K562 (cell line): ENCODE measurements around the gene UBXN11.

Experiments used
- BRCA1 ChIP-seq, 2 experiments: fragments of 450-650 bp in 1 of 2; sonication (generic) in 1 of 2; formaldehyde crosslinking in 1 of 2; IDR thresholded peaks; 2 replicates each; pipeline versions ENCODE4 v1.5.0 to v1.6.1; 2017 to 2020; ENCODE audit warnings: mild to moderate bottlenecking in 1 of 2, missing genetic modification reagents in 1 of 2
- CCAR2 ChIP-seq: fragments of 200-400 bp; formaldehyde crosslinking; IDR thresholded peaks from 2 replicates; pipeline ENCODE4 v1.6.1; 2017; ENCODE audit warnings: mild to moderate bottlenecking, low read depth, low read length
- HDAC2 ChIP-seq: fragments of 450-650 bp; IDR thresholded peaks from 2 replicates; pipeline ENCODE4 v1.6.1; 2016; ENCODE audit warnings: mild to moderate bottlenecking
- PRMT5 ChIP-seq: sonication (generic); formaldehyde crosslinking; IDR thresholded peaks from 2 replicates; pipeline ENCODE4 v1.5.0; 2020; ENCODE audit warnings: missing genetic modification reagents
- RAD21 ChIP-seq, 2 experiments: fragments of 250-450 bp in 1 of 2; fragments of 450-650 bp in 1 of 2; sonication (Bioruptor Pico) in 1 of 2; formaldehyde crosslinking in 1 of 2; IDR thresholded peaks in 1 of 2; conservative IDR thresholded peaks in 1 of 2; 2 replicates each; pipeline versions ENCODE4 v1.4.0 to v1.8.0; 2020 to 2022; ENCODE audit warnings: mild to moderate bottlenecking in 2 of 2, moderate library complexity in 1 of 2
- RBM39 ChIP-seq: fragments of 200-400 bp; formaldehyde crosslinking; optimal IDR thresholded peaks from 2 replicates; pipeline ENCODE3; 2018; ENCODE audit warnings: low read depth, low read length
- RCOR1 ChIP-seq, 2 experiments: IDR thresholded peaks; 2 replicates each; pipeline ENCODE4 v1.6.1; 2012; ENCODE audit warnings: low read depth in 2 of 2, low read length in 2 of 2, borderline replicate concordance in 1 of 2, improper control_type of control experiment in 1 of 2
- TEAD4 ChIP-seq, 2 experiments: sonication (generic) in 1 of 2; formaldehyde crosslinking in 1 of 2; IDR thresholded peaks; 2 replicates each; pipeline versions ENCODE4 v1.6.1 to v1.8.0; 2012 to 2022; ENCODE audit warnings: borderline replicate concordance in 1 of 2, inconsistent platforms in 1 of 2, low read length in 1 of 2, mild to moderate bottlenecking in 1 of 2, missing genetic modification reagents in 1 of 2
- TF ChIP-seq, protein P1 (sequence below), 2 experiments: fragments of 450-650 bp; IDR thresholded peaks; 2 replicates each; pipeline ENCODE4 v1.6.1; 2018; ENCODE audit warnings: mild to moderate bottlenecking in 2 of 2, low read depth in 1 of 2; ENCODE audit not compliant: partially characterized antibody in 2 of 2

DNA sequence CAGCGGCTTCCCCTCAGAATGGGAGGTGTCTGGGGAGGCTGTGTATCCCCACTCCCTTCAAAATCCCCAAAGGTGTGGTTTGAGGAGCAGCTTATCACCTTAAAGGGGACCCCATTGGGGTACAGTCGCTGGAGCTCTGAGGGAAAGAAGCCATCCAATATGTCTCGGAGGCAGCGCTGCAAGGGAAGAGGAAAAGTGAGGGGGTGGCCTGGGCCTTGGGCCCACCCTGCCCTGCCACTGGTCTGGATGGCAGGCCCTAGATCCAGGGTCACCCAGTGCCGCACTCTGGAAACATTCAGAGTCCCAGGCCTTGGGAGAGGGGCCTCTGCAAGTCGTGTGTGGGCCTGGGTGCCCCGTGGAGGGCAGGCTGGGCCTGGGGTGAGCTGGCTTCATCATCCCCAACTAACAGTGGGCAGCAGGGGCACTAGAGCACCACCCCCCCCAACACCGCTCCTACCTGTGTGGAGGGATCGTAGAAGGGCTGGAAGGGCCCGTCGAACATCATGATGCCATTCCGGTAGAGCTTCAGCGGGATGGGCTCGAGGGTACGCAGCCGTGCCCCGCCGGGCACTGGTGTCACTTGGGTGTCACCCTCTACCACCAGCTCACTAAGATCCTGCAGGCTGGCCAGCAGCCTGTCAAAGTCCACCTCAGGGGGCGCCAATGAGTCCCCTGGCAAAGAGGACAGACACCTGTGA is 20.9 kb downstream of the UBXN11 start:
- no peak for TF ChIP-seq PRMT5 (CRISPR knock-in tag)
- no peak; the same call in 1 of the 2 replicates for TF ChIP-seq HDAC2
- no peak for TF ChIP-seq BRCA1 (IDR thresholded peaks at IDR 0.05)
- TF ChIP-seq BRCA1 (CRISPR knock-in tag; IDR thresholded peaks at IDR 0.05): no peak
- 0 out of 4 replicates have a peak, but pooled peaks of 1 of the 2 experiments have one; percentile 5 for TF ChIP-seq RCOR1 (IDR thresholded peaks at IDR 0.05; ENCODE audit: borderline replicate concordance in 1 of 2, low read depth in 2 of 2, low read length in 2 of 2)
- no peak for TF ChIP-seq RBM39
- peak in 1 of 2 experiments; percentile 53; a peak in 3 of 4 replicates for TF ChIP-seq RAD21 (CRISPR knock-in tag; conservative IDR thresholded peaks at IDR 0.05 in 1 of 2, IDR thresholded peaks at IDR 0.05 in 1 of 2)
- TF ChIP-seq, protein P1, sequence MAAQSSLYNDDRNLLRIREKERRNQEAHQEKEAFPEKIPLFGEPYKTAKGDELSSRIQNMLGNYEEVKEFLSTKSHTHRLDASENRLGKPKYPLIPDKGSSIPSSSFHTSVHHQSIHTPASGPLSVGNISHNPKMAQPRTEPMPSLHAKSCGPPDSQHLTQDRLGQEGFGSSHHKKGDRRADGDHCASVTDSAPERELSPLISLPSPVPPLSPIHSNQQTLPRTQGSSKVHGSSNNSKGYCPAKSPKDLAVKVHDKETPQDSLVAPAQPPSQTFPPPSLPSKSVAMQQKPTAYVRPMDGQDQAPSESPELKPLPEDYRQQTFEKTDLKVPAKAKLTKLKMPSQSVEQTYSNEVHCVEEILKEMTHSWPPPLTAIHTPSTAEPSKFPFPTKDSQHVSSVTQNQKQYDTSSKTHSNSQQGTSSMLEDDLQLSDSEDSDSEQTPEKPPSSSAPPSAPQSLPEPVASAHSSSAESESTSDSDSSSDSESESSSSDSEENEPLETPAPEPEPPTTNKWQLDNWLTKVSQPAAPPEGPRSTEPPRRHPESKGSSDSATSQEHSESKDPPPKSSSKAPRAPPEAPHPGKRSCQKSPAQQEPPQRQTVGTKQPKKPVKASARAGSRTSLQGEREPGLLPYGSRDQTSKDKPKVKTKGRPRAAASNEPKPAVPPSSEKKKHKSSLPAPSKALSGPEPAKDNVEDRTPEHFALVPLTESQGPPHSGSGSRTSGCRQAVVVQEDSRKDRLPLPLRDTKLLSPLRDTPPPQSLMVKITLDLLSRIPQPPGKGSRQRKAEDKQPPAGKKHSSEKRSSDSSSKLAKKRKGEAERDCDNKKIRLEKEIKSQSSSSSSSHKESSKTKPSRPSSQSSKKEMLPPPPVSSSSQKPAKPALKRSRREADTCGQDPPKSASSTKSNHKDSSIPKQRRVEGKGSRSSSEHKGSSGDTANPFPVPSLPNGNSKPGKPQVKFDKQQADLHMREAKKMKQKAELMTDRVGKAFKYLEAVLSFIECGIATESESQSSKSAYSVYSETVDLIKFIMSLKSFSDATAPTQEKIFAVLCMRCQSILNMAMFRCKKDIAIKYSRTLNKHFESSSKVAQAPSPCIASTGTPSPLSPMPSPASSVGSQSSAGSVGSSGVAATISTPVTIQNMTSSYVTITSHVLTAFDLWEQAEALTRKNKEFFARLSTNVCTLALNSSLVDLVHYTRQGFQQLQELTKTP (IDR thresholded peaks at IDR 0.05; ENCODE audit: low read depth in 1 of 2, partially characterized antibody in 2 of 2): no peak
- no peak for TF ChIP-seq TEAD4 (IDR thresholded peaks at IDR 0.05; ENCODE audit: low read length)
- no peak for TF ChIP-seq TEAD4 (CRISPR knock-in tag; IDR thresholded peaks at IDR 0.05; ENCODE audit: borderline replicate concordance)
- no peak for TF ChIP-seq CCAR2
